Colon (tissue), 2 donors: ENCODE measurements around the gene LRRC28.

ENCODE experiments used
- FAIRE-seq: peaks from 2 replicates; lab custom pipeline; 2012; peaks lifted over from hg19 to GRCh38; lab: Jason Lieb, UNC
- donor health status: control.
- donor health status: control.

LRRC28 gene

GRCh38 chr15:99305761-99306505, 54.7 kb downstream of the LRRC28 start:
- no peak for FAIRE-seq

- no peak for FAIRE-seq
Measured at GRCh38 chr15:99306694-99307338, 55.5 kb downstream of the LRRC28 start.

GRCh38 chr15:99307735-99308134, 56.5 kb downstream of the LRRC28 start:
- no peak for FAIRE-seq

GRCh38 chr15:99310745-99311144, 59.5 kb downstream of the LRRC28 start:
- no peak for FAIRE-seq

- FAIRE-seq = no peak
Measured at GRCh38 chr15:99312228-99312627, 60.9 kb downstream of the LRRC28 start.

GRCh38 chr15:99312794-99313193, 61.5 kb downstream of the LRRC28 start:
- no peak for FAIRE-seq

- no peak for FAIRE-seq
Measured at GRCh38 chr15:99315636-99316035, 64.4 kb downstream of the LRRC28 start.

GRCh38 chr15:99320374-99321215, 69.3 kb downstream of the LRRC28 start:
- no peak for FAIRE-seq

- no peak for FAIRE-seq
Measured at GRCh38 chr15:99321468-99321867, 70.2 kb downstream of the LRRC28 start.

GRCh38 chr15:99322643-99323405, 71.5 kb downstream of the LRRC28 start:
- FAIRE-seq = no peak

- FAIRE-seq = no peak
Measured at GRCh38 chr15:99324082-99324620, 72.9 kb downstream of the LRRC28 start.

- FAIRE-seq = no peak
Measured at GRCh38 chr15:99324700-99325099, 73.4 kb downstream of the LRRC28 start.

GRCh38 chr15:99326235-99326634, 75.0 kb downstream of the LRRC28 start:
- FAIRE-seq = no peak

- no peak for FAIRE-seq
Measured at GRCh38 chr15:99328106-99329072, 77.1 kb downstream of the LRRC28 start.

GRCh38 chr15:99331381-99331780, 80.1 kb downstream of the LRRC28 start:
- FAIRE-seq = no peak

GRCh38 chr15:99333413-99333812, 82.1 kb downstream of the LRRC28 start:
- no peak for FAIRE-seq

GRCh38 chr15:99333981-99334380, 82.7 kb downstream of the LRRC28 start:
- no peak for FAIRE-seq

GRCh38 chr15:99335508-99335907, 84.2 kb downstream of the LRRC28 start:
- no peak for FAIRE-seq

- FAIRE-seq = no peak
Measured at GRCh38 chr15:99336794-99337193, 85.5 kb downstream of the LRRC28 start.

- no peak for FAIRE-seq
Measured at GRCh38 chr15:99340347-99340746, 89.1 kb downstream of the LRRC28 start.

GRCh38 chr15:99341786-99342185, 90.5 kb downstream of the LRRC28 start:
- FAIRE-seq = no peak
